HFF-Myc (cell line): ENCODE data around the gene NPDC1.

Source experiments
- DNase-seq: peaks from one replicate; pipeline ENCODE4 v3.0.0-alpha.2; 2011; ENCODE audit warnings: low read depth; ENCODE audit errors: extremely low read depth
- H3K4me3 ChIP-seq: replicated peaks from 2 replicates; pipeline ENCODE4 v1.5.1; 2011; ENCODE audit warnings: low read depth, mild to moderate bottlenecking, control low read depth, low read length
- CTCF ChIP-seq: IDR thresholded peaks from 2 replicates; pipeline ENCODE4 v1.5.1; 2012; ENCODE audit warnings: mild to moderate bottlenecking, low read depth, low read length, control low read depth; ENCODE audit errors: missing control alignments

NPDC1 gene

GRCh38 chr9:137042751-137043727 is 2.9 kb downstream of the NPDC1 start:
- no peak for DNase-seq
- TF ChIP-seq CTCF = no peak
- H3K4me3 ChIP-seq = 0 out of 2 replicates have a peak overlapping the region, but pooled peaks have one; percentile 74

- no peak for TF ChIP-seq CTCF
- H3K4me3 ChIP-seq = no peak overlapping the region
- no peak for DNase-seq
These were observed 4.9 kb downstream of the NPDC1 start for GRCh38 chr9:137041124-137041523.

GRCh38 chr9:137040568-137040967 is 5.4 kb downstream of the NPDC1 start:
- no peak for DNase-seq
- no peak overlapping the region for H3K4me3 ChIP-seq
- no peak for TF ChIP-seq CTCF

GRCh38 chr9:137039611-137040366 is 6.2 kb downstream of the NPDC1 start:
- no peak for TF ChIP-seq CTCF
- no peak for DNase-seq
- no peak overlapping the region for H3K4me3 ChIP-seq

- no peak for DNase-seq
- no peak for TF ChIP-seq CTCF
- H3K4me3 ChIP-seq = no peak overlapping the region
These were observed 7.1 kb downstream of the NPDC1 start for GRCh38 chr9:137038916-137039315.

- TF ChIP-seq CTCF = no peak
- DNase-seq = no peak
- H3K4me3 ChIP-seq = no peak overlapping the region
These were observed 8.5 kb downstream of the NPDC1 start for GRCh38 chr9:137037483-137037882.
